ENCODE measurements around the gene OR13J1.
A peak's percentile ranks its signal among the peaks of the same experiment; 100 is the strongest.
"Not testable (repeated sequence)": the region's sequence is repeated elsewhere in the genome, so short reads cannot be mapped to it uniquely, and the experiment has no call there.

The OR13J1 gene

GRCh38 chr9:35870351-35870923 is at the start of gene OR13J1:
Gene OR13J1, minus strand, starts transcription at chr9:35870401. Its CDS starts 0 bp downstream, at chr9:35870401.
- DNase-seq (ENCODE audit: insufficient read length, low spot score) (no peak), FAIRE-seq (no peak)
- TF ChIP-seq, protein P1, sequence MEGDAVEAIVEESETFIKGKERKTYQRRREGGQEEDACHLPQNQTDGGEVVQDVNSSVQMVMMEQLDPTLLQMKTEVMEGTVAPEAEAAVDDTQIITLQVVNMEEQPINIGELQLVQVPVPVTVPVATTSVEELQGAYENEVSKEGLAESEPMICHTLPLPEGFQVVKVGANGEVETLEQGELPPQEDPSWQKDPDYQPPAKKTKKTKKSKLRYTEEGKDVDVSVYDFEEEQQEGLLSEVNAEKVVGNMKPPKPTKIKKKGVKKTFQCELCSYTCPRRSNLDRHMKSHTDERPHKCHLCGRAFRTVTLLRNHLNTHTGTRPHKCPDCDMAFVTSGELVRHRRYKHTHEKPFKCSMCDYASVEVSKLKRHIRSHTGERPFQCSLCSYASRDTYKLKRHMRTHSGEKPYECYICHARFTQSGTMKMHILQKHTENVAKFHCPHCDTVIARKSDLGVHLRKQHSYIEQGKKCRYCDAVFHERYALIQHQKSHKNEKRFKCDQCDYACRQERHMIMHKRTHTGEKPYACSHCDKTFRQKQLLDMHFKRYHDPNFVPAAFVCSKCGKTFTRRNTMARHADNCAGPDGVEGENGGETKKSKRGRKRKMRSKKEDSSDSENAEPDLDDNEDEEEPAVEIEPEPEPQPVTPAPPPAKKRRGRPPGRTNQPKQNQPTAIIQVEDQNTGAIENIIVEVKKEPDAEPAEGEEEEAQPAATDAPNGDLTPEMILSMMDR (IDR thresholded peaks at IDR 0.05; ENCODE audit: insufficient read depth, missing control alignments), result no peak

GRCh38 chr9:35919212-35920008 is 49.2 kb upstream of the OR13J1 start:
- no peak for DNase-seq (ENCODE audit: insufficient read length, low spot score)
- TF ChIP-seq, protein P1 (IDR thresholded peaks at IDR 0.05; ENCODE audit: insufficient read depth, missing control alignments), result no peak
- no peak for FAIRE-seq

DNA sequence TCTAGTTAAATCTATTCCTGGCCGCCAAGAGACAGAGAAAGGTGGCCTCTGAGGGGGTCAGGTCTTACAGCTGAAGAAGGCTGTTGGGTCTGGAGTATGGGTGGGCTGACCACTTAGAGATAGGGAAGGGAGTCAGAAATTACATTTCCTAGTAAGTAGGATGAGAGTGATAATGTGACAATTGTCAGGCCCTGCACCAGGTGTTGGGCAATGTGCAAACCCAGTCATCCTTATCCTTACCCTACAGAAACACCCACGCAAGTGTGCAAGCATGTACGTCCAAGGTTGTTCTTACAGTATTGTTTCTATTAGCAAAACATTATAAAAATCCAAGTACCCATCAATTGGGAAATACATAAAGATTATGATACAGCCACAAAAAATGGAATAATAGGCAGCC is 48.6 kb upstream of the OR13J1 start:
- FAIRE-seq (no peak), DNase-seq (ENCODE audit: insufficient read length, low spot score) (no peak)
- TF ChIP-seq, protein P1 (IDR thresholded peaks at IDR 0.05; ENCODE audit: insufficient read depth, missing control alignments), result no peak

- DNase-seq (ENCODE audit: insufficient read length, low spot score), result no peak
- TF ChIP-seq, protein P1 (IDR thresholded peaks at IDR 0.05; ENCODE audit: insufficient read depth, missing control alignments), result no peak
- FAIRE-seq, result no peak
Measured at GRCh38 chr9:35917261-35917660, 47.1 kb upstream of the OR13J1 start.

DNA sequence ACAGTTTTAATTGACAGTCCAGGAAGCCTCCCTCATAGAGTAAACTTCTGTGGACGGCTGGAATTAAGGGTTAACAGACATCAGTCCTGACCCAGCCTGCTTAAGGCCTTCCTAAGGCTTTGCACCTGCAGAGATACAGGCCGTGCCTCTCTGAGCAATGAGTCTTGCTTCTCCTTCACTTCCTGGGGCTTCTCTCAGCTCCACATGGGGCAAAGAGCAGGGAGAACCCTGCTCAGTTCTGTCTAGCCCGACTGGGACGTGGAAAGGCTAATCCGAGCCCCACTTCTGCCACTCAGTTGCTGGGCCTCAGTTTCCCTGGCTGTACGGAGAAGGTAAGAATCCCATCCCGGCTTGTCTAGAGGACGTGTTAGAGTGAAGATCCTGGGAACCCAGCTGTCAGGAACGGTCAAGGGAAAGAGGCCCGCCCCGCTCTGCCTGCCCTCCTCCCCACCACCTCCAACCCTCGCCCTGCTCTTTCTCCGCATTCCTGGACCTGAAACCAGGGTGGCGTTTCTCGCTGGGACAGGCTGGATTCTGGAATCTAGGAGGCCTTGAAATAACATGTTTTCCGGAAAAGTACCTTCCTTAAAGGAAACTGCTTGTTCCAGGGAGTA is 45.6 kb upstream of the OR13J1 start:
- TF ChIP-seq, protein P1 (IDR thresholded peaks at IDR 0.05; ENCODE audit: insufficient read depth, missing control alignments), result no peak
- FAIRE-seq (no peak), DNase-seq (ENCODE audit: insufficient read length, low spot score) (no peak)

GRCh38 chr9:35914301-35914807 is 44.2 kb upstream of the OR13J1 start:
- peak; percentile 51 for FAIRE-seq
- TF ChIP-seq, protein P1 (IDR thresholded peaks at IDR 0.05; ENCODE audit: insufficient read depth, missing control alignments), result no peak
- no peak for DNase-seq (ENCODE audit: insufficient read length, low spot score)

- not testable (repeated sequence) for DNase-seq (ENCODE audit: insufficient read length, low spot score)
- peak; percentile 85 for FAIRE-seq
Measured at GRCh38 chr9:35913429-35913828, 43.2 kb upstream of the OR13J1 start.
